Measurements from ENCODE around the gene PRC1. TPM values are rescaled to one million over a fixed set of nuclear protein-coding genes. Genes with fewer than 3 reads are reported as not detected.

PRC1 gene
- total and polyA plus RNA-seq, 2 donors: 8.3 to 75.8 TPM

DNA sequence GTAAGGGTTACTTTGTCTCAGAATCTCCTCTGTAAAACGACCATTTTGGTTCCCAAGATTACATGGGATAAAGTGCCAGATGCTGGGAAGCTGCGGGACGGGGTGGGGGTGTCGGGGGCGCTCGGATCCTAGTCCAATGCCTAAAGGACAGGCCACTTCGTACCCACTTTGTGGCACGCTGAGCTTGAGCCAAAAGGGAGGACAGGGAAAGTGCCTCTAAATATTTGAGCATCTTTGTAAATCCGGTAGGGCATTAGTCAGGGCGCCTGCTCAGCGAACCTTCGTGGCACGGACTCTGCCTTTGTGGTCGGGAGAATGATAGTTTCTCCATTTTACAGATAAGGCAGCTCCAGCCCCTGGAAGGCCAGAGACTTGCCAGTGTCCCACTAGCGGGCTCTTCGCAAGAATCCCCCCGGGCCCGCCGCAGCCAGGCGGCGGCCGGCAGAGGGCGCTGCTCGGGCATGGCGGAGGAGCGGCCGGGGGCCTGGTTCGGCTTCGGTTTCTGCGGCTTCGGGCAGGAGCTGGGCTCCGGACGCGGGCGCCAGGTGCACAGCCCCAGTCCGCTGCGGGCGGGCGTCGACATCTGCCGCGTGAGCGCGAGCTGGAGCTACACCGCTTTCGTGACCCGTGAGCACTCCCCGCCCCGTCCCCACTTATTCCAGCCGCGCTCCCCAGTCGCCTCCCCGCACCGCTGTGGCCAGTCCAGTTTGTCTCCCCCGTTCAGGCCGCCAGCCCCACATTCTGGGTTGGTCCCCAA is 37.9 kb downstream of the PRC1 start:
- WGBS: 8% methylated on average over 56 of the region's 56 CpGs
- no peak for DNase-seq (ENCODE audit: extremely low spot score)
- Histone ChIP-seq H3K36me3 (ENCODE audit: insufficient read depth) (no peaks in the 10 kb centered on the region), H3K4me3 (ENCODE audit: low read depth, low read length) (peak overlapping the region; percentile 49), H3K27ac (ENCODE audit: low read depth) (no peak overlapping the region), H3K4me1 (ENCODE audit: insufficient read depth) (no peaks in the 10 kb centered on the region)

GRCh38 chr15:90955624-90956273 is 38.6 kb downstream of the PRC1 start:
- Histone ChIP-seq H3K27ac (ENCODE audit: low read depth) (no peak overlapping the region), H3K36me3 (ENCODE audit: insufficient read depth) (no peaks in the 10 kb centered on the region), H3K4me3 (ENCODE audit: low read depth, low read length) (peak overlapping the region; percentile 55), H3K4me1 (ENCODE audit: insufficient read depth) (no peaks in the 10 kb centered on the region)
- WGBS: 71% methylated on average over 20 of the region's 20 CpGs
- DNase-seq (ENCODE audit: extremely low spot score): no peak

- no peaks in the 10 kb centered on the region for H3K36me3 ChIP-seq (ENCODE audit: insufficient read depth)
- no peaks in the 10 kb centered on the region for H3K4me1 ChIP-seq (ENCODE audit: insufficient read depth)
- H3K4me3 ChIP-seq (ENCODE audit: low read depth, low read length): peak within 1 kb of the TSS; percentile 55
- WGBS: 2% methylated on average over 69 of the region's 69 CpGs
- peak; percentile 89 for DNase-seq (ENCODE audit: extremely low spot score)
- H3K27ac ChIP-seq (ENCODE audit: low read depth): peak within 1 kb of the TSS; percentile 88
These were observed 39.4 kb downstream of the PRC1 start, which contains the start of gene RCCD1 for GRCh38 chr15:90954712-90955623. Gene RCCD1 (plus strand): TSS chr15:90954884. CDS start chr15:90956735, 1,851 bp downstream.

GRCh38 chr15:90953947-90954711 is 40.2 kb downstream of the PRC1 start:
- no peak overlapping the region for H3K4me3 ChIP-seq (ENCODE audit: low read depth, low read length)
- no peak overlapping the region for H3K27ac ChIP-seq (ENCODE audit: low read depth)
- H3K36me3 ChIP-seq (ENCODE audit: insufficient read depth): no peaks in the 10 kb centered on the region
- WGBS: 74% methylated on average over 16 of the region's 16 CpGs
- no peaks in the 10 kb centered on the region for H3K4me1 ChIP-seq (ENCODE audit: insufficient read depth)
- no peak for DNase-seq (ENCODE audit: extremely low spot score)

GRCh38 chr15:90952901-90953677 is 41.2 kb downstream of the PRC1 start:
- DNase-seq (ENCODE audit: extremely low spot score): no peak
- 90% methylated on average over 14 of the region's 14 CpGs for WGBS
- H3K36me3 ChIP-seq (ENCODE audit: insufficient read depth): no peaks in the 10 kb centered on the region
- no peak overlapping the region for H3K27ac ChIP-seq (ENCODE audit: low read depth)
- no peak overlapping the region for H3K4me3 ChIP-seq (ENCODE audit: low read depth, low read length)
- H3K4me1 ChIP-seq (ENCODE audit: insufficient read depth): no peaks in the 10 kb centered on the region

DNA sequence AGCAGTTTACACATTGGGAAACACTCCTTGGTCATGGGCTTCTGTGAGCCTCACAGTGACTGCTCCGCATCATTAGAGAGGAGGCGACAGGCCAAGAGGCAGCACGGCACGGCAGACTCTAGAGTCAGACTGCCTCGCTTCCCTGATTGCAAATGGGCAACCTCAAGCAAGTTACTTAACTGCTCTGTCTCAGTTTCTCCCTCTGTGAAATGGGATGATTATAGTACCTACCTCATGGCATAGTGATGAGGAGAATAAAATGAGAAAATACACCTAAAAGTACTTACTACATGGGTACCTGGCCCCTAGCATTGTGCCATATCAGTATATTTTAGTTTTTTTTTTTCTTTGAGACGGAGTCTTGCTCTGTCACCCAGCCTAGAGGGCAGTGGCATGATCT is 43.7 kb downstream of the PRC1 start:
- 96% methylated on average over 6 of the region's 6 CpGs for WGBS

GRCh38 chr15:90949979-90950675 is 44.2 kb downstream of the PRC1 start:
- H3K4me1 ChIP-seq (ENCODE audit: insufficient read depth): no peaks in the 10 kb centered on the region
- no peak overlapping the region for H3K4me3 ChIP-seq (ENCODE audit: low read depth, low read length)
- H3K27ac ChIP-seq (ENCODE audit: low read depth): peak overlapping the region; percentile 4
- DNase-seq (ENCODE audit: extremely low spot score): no peak
- 93% methylated on average over 23 of the region's 23 CpGs for WGBS
- H3K36me3 ChIP-seq (ENCODE audit: insufficient read depth): no peaks in the 10 kb centered on the region

More for the DNA sequence above, 43.7 kb downstream of the PRC1 start:
- no peak for DNase-seq (ENCODE audit: extremely low spot score)
- no peaks in the 10 kb centered on the region for H3K4me1 ChIP-seq (ENCODE audit: insufficient read depth)
- H3K36me3 ChIP-seq (ENCODE audit: insufficient read depth): no peaks in the 10 kb centered on the region
- H3K4me3 ChIP-seq (ENCODE audit: low read depth, low read length): no peak overlapping the region
- no peak overlapping the region for H3K27ac ChIP-seq (ENCODE audit: low read depth)

- WGBS: 91% methylated on average over 8 of the region's 8 CpGs
- no peaks in the 10 kb centered on the region for H3K4me1 ChIP-seq (ENCODE audit: insufficient read depth)
- H3K27ac ChIP-seq (ENCODE audit: low read depth): no peak overlapping the region
- no peak overlapping the region for H3K4me3 ChIP-seq (ENCODE audit: low read depth, low read length)
- H3K36me3 ChIP-seq (ENCODE audit: insufficient read depth): peaks cover 2% of the 10 kb centered on the region
- no peak for DNase-seq (ENCODE audit: extremely low spot score)
These were observed 45.8 kb downstream of the PRC1 start for GRCh38 chr15:90948506-90948905.

GRCh38 chr15:90947577-90948357 is 46.6 kb downstream of the PRC1 start:
- Histone ChIP-seq H3K4me1 (ENCODE audit: insufficient read depth) (no peaks in the 10 kb centered on the region), H3K4me3 (ENCODE audit: low read depth, low read length) (no peak overlapping the region), H3K27ac (ENCODE audit: low read depth) (no peak overlapping the region), H3K36me3 (ENCODE audit: insufficient read depth) (peaks cover 2% of the 10 kb centered on the region)
- DNase-seq (ENCODE audit: extremely low spot score): no peak
- 89% methylated on average over 18 of the region's 18 CpGs for WGBS

- Histone ChIP-seq H3K36me3 (ENCODE audit: insufficient read depth) (peaks cover 5% of the 10 kb centered on the region), H3K4me1 (ENCODE audit: insufficient read depth) (no peaks in the 10 kb centered on the region), H3K4me3 (ENCODE audit: low read depth, low read length) (no peak overlapping the region), H3K27ac (ENCODE audit: low read depth) (no peak overlapping the region)
- DNase-seq (ENCODE audit: extremely low spot score): no peak
- WGBS: 83% methylated on average over 8 of the region's 8 CpGs
These were observed 47.3 kb downstream of the PRC1 start for GRCh38 chr15:90946941-90947576.

DNA sequence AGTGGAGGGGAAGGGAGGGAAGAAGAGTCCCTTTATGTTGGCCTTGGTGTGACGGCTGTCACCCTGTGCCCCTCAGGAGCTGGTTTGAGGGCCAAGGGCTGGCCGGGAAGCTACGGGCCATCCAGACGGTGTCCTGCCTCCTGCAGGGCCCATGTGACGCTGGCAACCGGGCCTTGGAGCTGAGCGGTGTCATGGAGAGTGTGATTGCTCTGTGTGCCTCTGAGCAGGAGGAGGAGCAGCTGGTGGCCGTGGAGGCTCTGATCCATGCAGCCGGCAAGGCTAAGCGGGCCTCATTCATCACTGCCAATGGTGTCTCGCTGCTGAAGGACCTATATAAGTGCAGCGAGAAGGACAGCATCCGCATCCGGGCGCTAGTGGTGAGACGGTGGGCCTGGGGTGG is 47.8 kb downstream of the PRC1 start:
- Histone ChIP-seq H3K36me3 (ENCODE audit: insufficient read depth) (peaks cover 5% of the 10 kb centered on the region), H3K4me3 (ENCODE audit: low read depth, low read length) (no peak overlapping the region), H3K4me1 (ENCODE audit: insufficient read depth) (no peaks in the 10 kb centered on the region), H3K27ac (ENCODE audit: low read depth) (no peak overlapping the region)
- no peak for DNase-seq (ENCODE audit: extremely low spot score)
- WGBS: 92% methylated on average over 16 of the region's 16 CpGs

Measured in urinary bladder (tissue), 4 donors.